Nephron (organoid): ENCODE results near the gene MYOC.

Experiments used
- H3K27ac Mint-ChIP-seq, 3 experiments: 2 replicates each; pipeline ENCODE4 v1.8.0; 2020; ENCODE audit warnings: mixed read lengths in 3 of 3, mild to moderate bottlenecking in 2 of 3, moderate library complexity in 1 of 3
- H3K27me3 Mint-ChIP-seq: 2 replicates; pipeline ENCODE4 v1.8.0; 2021; ENCODE audit warnings: low read depth, mild to moderate bottlenecking, moderate library complexity, mixed read lengths
- H3K36me3 Mint-ChIP-seq: 2 replicates; pipeline ENCODE4 v1.8.0; 2020; ENCODE audit warnings: low read depth, mixed read lengths
- H3K4me1 Mint-ChIP-seq: 2 replicates; pipeline ENCODE4 v1.8.0; 2020; ENCODE audit warnings: mixed read lengths
- H3K4me3 Mint-ChIP-seq, 3 experiments: 2 replicates each; pipeline ENCODE4 v1.8.0; 2020; ENCODE audit warnings: mild to moderate bottlenecking in 3 of 3, mixed read lengths in 3 of 3, moderate library complexity in 2 of 3
- H3K9me3 Mint-ChIP-seq: 2 replicates; pipeline ENCODE4 v1.8.0; 2020; ENCODE audit warnings: mixed read lengths
- CTCF ChIP-seq, 3 experiments: fragments of 200-600 bp; sonication (generic); IDR thresholded peaks; one replicate each; pipeline ENCODE4 v1.5.0; 2021; ENCODE audit warnings: antibody characterized with exemption in 3 of 3; ENCODE audit not compliant: unreplicated experiment in 3 of 3

The MYOC gene

GRCh38 chr1:171674431-171675405, 22.2 kb upstream of the MYOC start:
- H3K27ac Mint-ChIP-seq = no peak overlapping the region
- no peaks in the 10 kb centered on the region for H3K27me3 Mint-ChIP-seq
- H3K9me3 Mint-ChIP-seq = peaks cover 2% of the 10 kb centered on the region
- no peak for TF ChIP-seq CTCF (IDR thresholded peaks at IDR 0.05; ENCODE audit: unreplicated experiment in 3 of 3)
- no peaks in the 10 kb centered on the region for H3K4me1 Mint-ChIP-seq
- H3K4me3 Mint-ChIP-seq = no peak overlapping the region
- H3K36me3 Mint-ChIP-seq = no peaks in the 10 kb centered on the region

- H3K4me1 Mint-ChIP-seq = no peaks in the 10 kb centered on the region
- peaks cover under 1% of the 10 kb centered on the region for H3K27me3 Mint-ChIP-seq
- H3K36me3 Mint-ChIP-seq = no peaks in the 10 kb centered on the region
- peaks cover 2% of the 10 kb centered on the region for H3K9me3 Mint-ChIP-seq
- TF ChIP-seq CTCF (IDR thresholded peaks at IDR 0.05; ENCODE audit: unreplicated experiment in 3 of 3) = no peak
- H3K4me3 Mint-ChIP-seq = no peak overlapping the region
- H3K27ac Mint-ChIP-seq = no peak overlapping the region
Observed at GRCh38 chr1:171670739-171671138, 18.3 kb upstream of the MYOC start.

- no peak for TF ChIP-seq CTCF (IDR thresholded peaks at IDR 0.05; ENCODE audit: unreplicated experiment in 3 of 3)
- H3K27ac Mint-ChIP-seq = no peak overlapping the region
- H3K36me3 Mint-ChIP-seq = no peaks in the 10 kb centered on the region
Observed at GRCh38 chr1:171668372-171668771, 15.9 kb upstream of the MYOC start.

GRCh38 chr1:171666114-171666769, 13.8 kb upstream of the MYOC start:
- Mint-ChIP-seq H3K27ac (no peak overlapping the region), H3K9me3 (no peaks in the 10 kb centered on the region), H3K4me3 (no peak overlapping the region)

More at GRCh38 chr1:171668372-171668771, 15.9 kb upstream of the MYOC start:
- H3K4me1 Mint-ChIP-seq = no peaks in the 10 kb centered on the region
- peaks cover 2% of the 10 kb centered on the region for H3K9me3 Mint-ChIP-seq
- no peak overlapping the region for H3K4me3 Mint-ChIP-seq
- peaks cover 5% of the 10 kb centered on the region for H3K27me3 Mint-ChIP-seq

GRCh38 chr1:171664976-171665375, 12.5 kb upstream of the MYOC start:
- TF ChIP-seq CTCF (IDR thresholded peaks at IDR 0.05; ENCODE audit: unreplicated experiment in 3 of 3) = no peak
- H3K36me3 Mint-ChIP-seq = no peaks in the 10 kb centered on the region
- H3K9me3 Mint-ChIP-seq = no peaks in the 10 kb centered on the region
- no peak overlapping the region for H3K4me3 Mint-ChIP-seq
- H3K27me3 Mint-ChIP-seq = peaks cover 5% of the 10 kb centered on the region
- H3K27ac Mint-ChIP-seq = no peak overlapping the region
- H3K4me1 Mint-ChIP-seq = no peaks in the 10 kb centered on the region

More at GRCh38 chr1:171666114-171666769, 13.8 kb upstream of the MYOC start:
- no peak for TF ChIP-seq CTCF (IDR thresholded peaks at IDR 0.05; ENCODE audit: unreplicated experiment in 3 of 3)
- no peaks in the 10 kb centered on the region for H3K36me3 Mint-ChIP-seq
- H3K27me3 Mint-ChIP-seq = peaks cover 5% of the 10 kb centered on the region
- H3K4me1 Mint-ChIP-seq = no peaks in the 10 kb centered on the region
